Suprapubic skin (tissue), 4 donors: ENCODE measurements around the gene AMBRA1.

ENCODE experiments used
- CTCF ChIP-seq, 2 donors: fragments of 200-600 bp in 1 of 2; fragments of 450-650 bp in 1 of 2; sonication (generic) in 1 of 2; IDR thresholded peaks; one replicate each; pipeline ENCODE4 v1.5.1; 2016 to 2019; ENCODE audit warnings: antibody characterized with exemption in 2 of 2, mild to moderate bottlenecking in 1 of 2, moderate library complexity in 1 of 2
- EP300 ChIP-seq: sonication (generic); formaldehyde crosslinking; IDR thresholded peaks from one replicate; pipeline ENCODE4 v1.6.1; 2017; ENCODE audit warnings: antibody characterized with exemption
- POLR2A ChIP-seq, 2 donors: fragments of 450-650 bp; IDR thresholded peaks; one replicate each; pipeline ENCODE4 v1.6.1; 2017; ENCODE audit warnings: antibody characterized with exemption in 2 of 2, mild to moderate bottlenecking in 2 of 2, moderate library complexity in 2 of 2
- POLR2AphosphoS5 ChIP-seq, 3 donors: sonication (generic); formaldehyde crosslinking; IDR thresholded peaks; one replicate each; pipeline ENCODE4 v1.6.1; 2017; ENCODE audit warnings: antibody characterized with exemption in 3 of 3

- no peak for TF ChIP-seq POLR2A (IDR thresholded peaks at IDR 0.05)
- no peak for TF ChIP-seq CTCF (IDR thresholded peaks at IDR 0.05)
- TF ChIP-seq POLR2AphosphoS5 (IDR thresholded peaks at IDR 0.05): no peak
- no peak for TF ChIP-seq EP300
Measured at GRCh38 chr11:46458491-46458890, 135.3 kb downstream of the AMBRA1 start.
